NOMO-1 (cell line): ENCODE results near the gene SLC37A4.
A peak's percentile ranks its signal among the peaks of the same experiment; 100 is the strongest.
"Not testable (repeated sequence)": the region's sequence is repeated elsewhere in the genome, so short reads cannot be mapped to it uniquely, and the experiment has no call there.

Experiments
- DNase-seq, 2 experiments: peaks; one replicate each; lab custom pipeline; 2025; ENCODE audit not compliant: unreplicated experiment in 2 of 2; lab: John Stamatoyannopoulos, UW

Gene SLC37A4

GRCh38 chr11:119030329-119031047 is at the start of gene SLC37A4:
SLC37A4 (minus strand) TSS chr11:119030877.
- peak; percentile 97 for DNase-seq

- DNase-seq, result no peak
These were observed 48.2 kb upstream of the SLC37A4 start for GRCh38 chr11:119078675-119079420.

- no peak for DNase-seq
These were observed 47.2 kb upstream of the SLC37A4 start for GRCh38 chr11:119077839-119078238.

DNA sequence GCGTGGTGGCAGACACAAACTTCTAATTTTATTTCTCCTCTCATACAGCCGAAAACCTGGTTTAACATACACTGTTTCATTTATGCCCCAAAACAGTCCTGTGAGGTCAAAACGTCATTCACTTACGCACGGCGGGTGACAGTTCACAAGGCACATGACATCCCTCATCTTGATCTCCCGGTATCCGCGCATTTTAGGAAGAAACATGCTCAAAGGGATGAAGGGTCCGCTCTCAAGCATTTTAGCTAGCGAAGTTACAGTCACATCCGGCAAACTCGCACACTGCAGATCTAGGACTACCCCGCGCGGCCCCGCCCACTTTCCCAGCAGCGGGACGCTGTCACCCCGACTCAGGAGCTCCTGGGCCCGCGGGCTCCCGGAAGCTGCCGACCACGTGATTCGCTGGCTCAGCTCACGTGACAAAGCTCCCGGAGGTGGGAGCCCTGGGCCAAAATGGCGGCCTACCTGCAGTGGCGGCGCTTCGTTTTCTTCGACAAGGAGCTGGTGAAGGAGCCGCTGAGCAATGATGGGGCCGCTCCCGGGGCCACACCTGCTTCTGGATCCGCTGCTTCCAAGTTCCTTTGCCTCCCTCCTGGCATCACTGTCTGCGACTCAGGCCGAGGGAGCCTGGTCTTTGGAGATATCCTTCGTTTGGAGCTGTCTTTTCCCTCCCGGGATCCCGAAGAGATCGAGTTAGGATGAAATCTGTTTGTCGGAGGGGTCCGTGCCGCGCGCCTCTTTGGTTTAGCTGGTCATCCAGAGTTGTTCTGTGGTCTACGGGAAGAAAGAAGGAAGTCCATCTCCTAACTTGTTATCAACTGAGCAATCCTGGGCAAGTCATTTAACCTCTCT is 36.9 kb upstream of the SLC37A4 start, which contains the start of gene VPS11:
TSS of gene VPS11 (plus strand) at position 448 of the 852 bp plus-strand sequence. CDS start at position 454, 6 bp downstream.
- DNase-seq, result peak; percentile 96 to 97

GRCh38 chr11:119065369-119065768 is 34.7 kb upstream of the SLC37A4 start:
- DNase-seq, result peak in 1 of 2 experiments; percentile 43

GRCh38 chr11:119062779-119063178 is 32.1 kb upstream of the SLC37A4 start:
- no peak for DNase-seq

DNA sequence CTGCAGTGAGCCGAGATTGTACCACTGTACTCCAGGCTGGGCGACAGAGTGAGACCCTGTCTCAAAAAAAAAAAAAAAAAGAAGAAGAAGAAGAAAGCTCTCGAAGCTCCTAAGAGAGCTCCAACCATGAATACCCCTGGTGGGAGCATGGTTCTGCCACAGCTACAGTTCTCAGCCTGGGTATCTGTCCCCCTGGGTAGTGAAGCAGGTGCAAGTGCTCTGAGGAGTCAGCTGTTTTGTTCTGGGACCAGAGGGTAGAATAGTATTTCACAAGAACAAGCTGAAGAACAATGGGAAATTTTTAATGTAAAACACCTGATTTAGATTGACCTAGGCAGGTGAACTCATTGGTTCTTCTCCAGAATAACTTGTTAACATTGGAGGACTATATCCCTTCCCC is 30.6 kb upstream of the SLC37A4 start:
- no peak for DNase-seq

GRCh38 chr11:119059128-119059527 is 28.5 kb upstream of the SLC37A4 start:
- DNase-seq, result not testable (repeated sequence)

DNA sequence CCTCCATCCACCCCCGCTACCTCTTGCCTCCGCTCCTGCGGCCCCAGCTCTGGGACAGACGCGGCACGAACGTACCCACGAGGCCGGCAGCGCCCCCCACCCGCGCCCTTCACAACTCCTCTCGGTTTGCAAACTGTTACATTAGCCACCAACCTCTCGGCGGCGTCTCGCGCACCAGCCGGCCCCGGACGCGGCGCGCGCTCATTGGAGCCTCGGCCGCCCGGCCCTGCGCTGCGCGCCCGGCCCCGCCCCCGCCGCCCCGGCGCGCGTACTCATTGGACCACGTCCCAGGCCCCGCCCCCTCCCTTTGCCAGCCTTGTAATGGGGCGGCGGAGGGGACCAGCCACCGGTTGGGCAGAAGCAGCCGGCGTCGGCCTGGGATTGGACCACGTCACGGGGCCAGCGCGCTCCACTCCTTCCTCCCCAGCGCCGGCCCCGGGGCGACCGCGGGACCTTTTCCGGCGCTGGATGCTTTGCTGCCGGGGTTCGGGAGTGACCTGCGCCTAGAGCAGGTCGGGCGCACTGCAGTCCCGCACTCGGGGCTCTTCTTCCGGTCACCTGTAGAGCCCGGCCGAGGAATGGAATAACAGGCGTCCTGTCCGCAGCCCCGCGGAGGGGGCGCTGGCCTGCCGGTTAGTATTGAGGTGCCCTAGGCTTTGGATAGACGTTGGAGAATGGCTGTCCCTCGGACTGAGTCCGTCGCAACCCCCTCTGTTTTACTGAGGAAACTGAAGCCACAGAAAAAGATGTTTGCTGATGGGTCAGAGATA is 26.5 kb upstream of the SLC37A4 start, which contains the start of gene HYOU1:
TSS of gene HYOU1 (minus strand) at position 206 of the 770 bp plus-strand sequence. CDS start 1,045 bp downstream, outside the sequence.
- peak; percentile 96 to 97 for DNase-seq

- DNase-seq, result peak in 1 of 2 experiments; percentile 9
These were observed 25.8 kb upstream of the SLC37A4 start for GRCh38 chr11:119056421-119056999.

DNA sequence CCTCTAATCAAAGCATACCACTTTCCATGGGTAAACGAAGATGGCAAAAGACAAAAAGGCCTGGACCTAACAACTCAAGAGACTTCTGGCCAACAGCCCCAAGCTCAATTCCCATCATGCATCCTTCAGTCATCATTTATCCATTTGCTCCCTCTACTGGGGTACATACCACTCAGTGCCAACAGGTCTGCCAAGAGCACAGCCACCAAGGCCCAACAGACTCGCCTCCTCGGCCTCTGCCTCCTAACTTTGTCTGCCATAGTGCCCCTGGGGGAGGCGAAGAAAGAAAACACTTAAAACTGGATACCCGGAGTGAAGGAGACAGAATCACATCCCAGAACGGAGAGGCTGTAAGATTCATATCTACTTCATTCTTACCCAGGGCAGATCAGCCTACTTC is 25.2 kb upstream of the SLC37A4 start:
- peak; percentile 16 to 38 for DNase-seq

DNA sequence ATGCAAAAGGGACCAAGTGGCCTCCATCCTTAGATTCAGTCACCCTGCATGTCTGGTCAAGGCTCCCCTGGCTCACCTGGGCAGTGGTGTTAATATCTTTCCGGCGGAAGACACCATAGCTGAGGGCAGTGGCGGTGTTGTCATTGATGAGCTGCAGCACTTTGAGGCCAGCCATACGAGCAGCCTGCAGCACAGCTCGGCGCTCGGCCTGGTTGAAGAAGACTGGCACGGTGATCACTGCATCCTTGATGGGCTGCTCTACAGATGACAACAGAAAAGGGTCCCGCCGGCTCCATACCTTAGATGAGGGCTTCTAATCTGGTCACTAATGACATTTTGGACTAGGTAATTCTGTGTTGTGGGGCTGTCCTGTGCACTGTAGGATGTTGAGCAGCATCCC is 23.7 kb upstream of the SLC37A4 start:
- DNase-seq, result no peak

DNA sequence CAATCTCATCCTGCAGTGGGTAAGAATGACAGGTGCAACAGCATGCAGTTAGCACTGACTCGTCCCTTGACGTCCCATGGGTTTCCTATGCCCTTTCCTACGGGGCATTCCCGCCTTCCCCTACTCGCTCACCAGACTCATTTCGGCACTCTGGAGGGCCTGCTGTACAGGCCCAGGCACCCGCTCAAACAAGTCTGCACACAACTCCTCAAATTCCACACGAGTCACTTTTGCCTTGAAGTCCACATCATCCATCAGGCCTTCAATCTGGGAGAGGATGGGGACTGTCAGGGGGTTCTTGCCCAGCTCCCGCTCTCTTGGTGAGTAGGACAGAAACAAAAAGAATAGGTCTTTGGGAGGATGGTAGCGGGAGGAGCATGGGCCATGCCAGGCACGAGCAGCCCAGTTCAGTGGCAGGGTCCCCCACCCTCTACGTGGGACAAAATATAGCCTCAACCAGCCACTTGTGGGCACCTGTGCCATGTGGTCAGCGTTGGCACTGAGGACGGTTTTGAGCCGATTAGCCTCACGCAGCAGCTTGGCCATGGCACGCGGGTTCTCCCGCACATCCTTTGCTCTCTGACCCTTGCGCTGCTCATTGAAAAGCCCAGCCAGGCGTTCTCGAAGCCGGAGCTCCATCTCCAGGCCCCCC is 21.6 kb upstream of the SLC37A4 start:
- DNase-seq, result no peak

- no peak for DNase-seq
These were observed 20.9 kb upstream of the SLC37A4 start for GRCh38 chr11:119051440-119052162.

- no peak for DNase-seq
These were observed 18.4 kb upstream of the SLC37A4 start for GRCh38 chr11:119049081-119049480.

DNA sequence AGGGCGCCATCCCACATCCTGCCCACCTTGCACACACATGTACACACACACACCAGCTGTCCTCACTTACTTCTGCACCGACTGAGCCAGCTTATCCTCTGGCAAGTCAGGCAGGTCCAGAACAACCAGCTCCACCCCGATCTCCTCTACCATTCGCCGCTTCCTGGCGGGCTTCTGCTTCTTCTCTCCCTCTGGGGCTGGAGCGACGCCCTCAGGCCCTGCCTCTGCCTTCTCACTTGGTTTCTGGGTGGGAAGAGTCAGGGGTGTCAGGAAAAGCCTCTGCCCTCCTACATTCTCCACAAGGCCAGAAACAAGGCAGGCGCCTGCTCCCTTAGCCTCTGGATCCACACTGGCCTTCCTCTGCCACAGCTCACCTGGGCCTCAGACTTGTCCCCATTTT is 18.0 kb upstream of the SLC37A4 start:
- no peak for DNase-seq

DNA sequence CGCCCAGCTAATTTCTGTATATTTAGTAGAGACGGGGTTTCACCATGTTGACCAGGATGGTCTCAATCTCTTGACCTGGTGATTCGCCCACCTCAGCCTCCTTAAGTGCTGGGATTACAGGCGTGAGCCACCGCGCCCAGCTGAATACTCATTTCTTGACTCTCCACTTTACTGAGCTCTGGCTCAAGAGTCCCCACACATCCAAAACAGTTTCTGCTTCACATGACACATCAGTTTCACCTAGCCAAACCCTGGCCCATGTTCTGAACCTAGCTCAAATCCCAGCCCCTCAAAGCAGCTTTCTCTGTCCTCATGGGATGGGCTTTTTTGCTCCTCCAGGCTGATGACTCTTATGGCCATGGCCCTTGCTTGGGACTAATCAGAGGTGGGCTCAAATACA is 16.5 kb upstream of the SLC37A4 start:
- no peak for DNase-seq

GRCh38 chr11:119046489-119046888 is 15.8 kb upstream of the SLC37A4 start:
- no peak for DNase-seq

- no peak for DNase-seq
These were observed 14.0 kb upstream of the SLC37A4 start for GRCh38 chr11:119044708-119045107.
